SK-MEL-5 (cell line): ENCODE measurements around the gene SLC38A9. TPM values are rescaled to one million over a fixed set of nuclear protein-coding genes. Genes with fewer than 3 reads are reported as not detected.
A peak's percentile ranks its signal among the peaks of the same experiment; 100 is the strongest.
"Not testable (repeated sequence)": the region's sequence is repeated elsewhere in the genome, so short reads cannot be mapped to it uniquely, and the experiment has no call there.

ENCODE experiments used
- DNase-seq: peaks from one replicate; pipeline ENCODE4 v3.0.0-alpha.2; 2016; ENCODE audit warnings: low read depth, low spot score
- in situ Hi-C: cut with HindIII; loops from 2 replicates; pipeline ENCODE4 v1.10.0; 2016; ENCODE audit warnings: low sequenced_read_pairs, high pct_unique_total_duplicates, low pct_unique_long_range_greater_than_20kb
- total RNA-seq: library from RNA; depleted of rRNA; stranded (reverse); fragments of >200 nt; shearing (Covaris generic); gene quantifications from 2 replicates; pipeline ENCODE4 v1.2.3, GENCODE V29; 2014

Gene SLC38A9
- total RNA-seq, 1 experiment from 2014 or later, result 44.0 TPM

DNA sequence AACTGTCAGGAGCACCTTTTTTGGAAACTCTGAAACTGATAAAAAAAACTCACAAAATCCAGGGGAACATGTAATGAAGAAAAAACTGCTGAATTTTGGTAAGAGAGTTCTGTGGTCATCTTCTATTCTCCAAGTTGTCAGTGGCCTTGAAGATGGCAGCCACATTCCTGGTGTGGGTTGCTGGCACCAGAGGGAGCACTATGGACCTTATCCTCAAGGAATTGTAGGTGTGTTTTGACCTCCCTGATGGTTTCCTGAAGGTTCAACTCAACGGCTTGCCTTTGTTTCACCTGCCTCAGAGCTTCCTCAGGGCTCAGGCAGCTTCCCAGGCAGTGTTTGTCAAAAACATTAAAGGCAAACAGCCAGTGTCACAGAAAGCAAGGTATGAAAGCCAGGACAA, 2.2 kb upstream of the SLC38A9 start:
- in situ Hi-C loops, result no loop called here
- peak; percentile 44 for DNase-seq

DNA sequence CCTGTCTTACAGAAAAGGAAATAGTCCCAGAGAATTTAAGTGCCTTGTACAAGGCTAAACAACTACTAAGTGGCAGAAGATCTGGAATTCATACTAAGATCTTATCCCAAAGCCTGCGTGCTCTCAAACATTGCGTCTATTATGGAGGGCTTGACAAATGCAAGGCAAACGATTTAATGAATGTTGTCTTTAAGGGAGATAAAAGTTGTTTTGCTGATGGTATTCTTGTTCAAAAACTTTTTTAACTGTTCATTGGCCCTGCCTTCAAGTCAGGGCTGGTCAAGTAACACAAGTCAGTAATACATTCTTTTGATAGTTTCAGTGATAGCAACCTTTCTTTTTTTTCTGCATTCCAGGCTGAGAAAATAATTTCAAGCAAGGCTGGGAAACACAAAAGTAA, 1.7 kb upstream of the SLC38A9 start:
- in situ Hi-C loops, result no loop called here

DNA sequence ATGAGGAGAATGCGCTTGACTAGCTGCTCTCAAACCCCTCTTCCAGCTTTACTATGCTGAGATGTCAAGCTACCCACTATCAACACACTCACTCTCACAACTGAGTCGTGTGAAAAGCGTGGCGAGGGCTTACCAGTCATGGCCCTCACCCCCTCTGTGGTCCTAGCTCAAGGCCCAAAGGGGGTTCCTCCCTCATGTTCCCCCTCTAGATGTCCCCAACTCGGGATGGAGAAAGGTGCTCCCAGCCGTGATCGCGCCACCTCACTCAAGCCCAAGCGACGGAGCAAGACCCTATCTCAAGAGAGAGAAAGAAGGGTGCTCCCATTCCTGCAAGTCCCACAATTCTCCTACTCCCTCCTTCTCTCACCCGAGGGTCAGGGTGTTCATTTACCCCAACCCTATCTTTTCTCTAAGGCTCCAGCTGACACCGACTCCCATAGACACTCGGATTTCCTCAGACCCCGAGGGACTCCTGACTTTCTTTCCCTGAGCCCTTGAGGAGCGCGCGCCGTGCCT, 559 bp downstream of the SLC38A9 start:
- no peak for DNase-seq
- in situ Hi-C loops, result no loop called here

More for the DNA sequence above, 1.7 kb upstream of the SLC38A9 start:
- no peak for DNase-seq

DNA sequence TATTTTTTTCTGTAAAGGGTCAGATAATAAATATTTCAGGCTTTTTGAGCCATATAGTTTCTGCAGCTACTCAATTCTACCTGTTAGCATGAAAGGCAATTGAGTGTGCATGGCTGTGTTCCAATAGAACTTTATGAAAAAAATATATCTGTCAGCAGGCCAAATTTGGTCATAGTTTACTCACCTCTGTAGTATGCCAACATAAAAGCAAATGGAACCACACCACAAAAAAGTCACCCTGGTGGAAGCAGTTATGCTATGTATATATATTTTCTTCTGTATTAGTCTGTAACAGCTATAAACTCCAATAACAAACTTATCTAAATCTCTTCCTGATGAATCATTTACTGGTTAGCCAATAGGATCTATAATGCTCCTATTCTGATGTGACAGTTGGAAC, 3.4 kb downstream of the SLC38A9 start:
- in situ Hi-C loops, result no loop called here
- no peak for DNase-seq

DNA sequence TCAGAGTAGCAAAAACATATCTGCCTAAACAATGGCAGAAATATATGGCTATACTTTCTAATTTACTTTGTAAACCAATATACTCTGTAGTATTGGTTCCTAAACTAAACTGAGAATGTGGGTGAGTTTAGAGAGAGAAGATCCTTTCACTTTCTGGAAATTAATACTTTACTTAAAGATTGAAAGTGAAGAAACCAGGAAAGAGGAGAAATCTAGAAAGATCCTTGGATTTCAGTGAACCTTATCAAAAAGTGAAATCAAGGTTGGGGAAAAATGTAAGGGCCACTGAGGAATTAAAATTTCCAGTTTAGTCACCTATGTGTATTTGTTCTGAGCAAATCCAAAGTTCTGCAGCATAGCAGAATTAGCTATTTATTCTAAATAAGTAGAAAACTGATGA, 5.9 kb downstream of the SLC38A9 start:
- in situ Hi-C loops, result no loop called here
- no peak for DNase-seq

DNA sequence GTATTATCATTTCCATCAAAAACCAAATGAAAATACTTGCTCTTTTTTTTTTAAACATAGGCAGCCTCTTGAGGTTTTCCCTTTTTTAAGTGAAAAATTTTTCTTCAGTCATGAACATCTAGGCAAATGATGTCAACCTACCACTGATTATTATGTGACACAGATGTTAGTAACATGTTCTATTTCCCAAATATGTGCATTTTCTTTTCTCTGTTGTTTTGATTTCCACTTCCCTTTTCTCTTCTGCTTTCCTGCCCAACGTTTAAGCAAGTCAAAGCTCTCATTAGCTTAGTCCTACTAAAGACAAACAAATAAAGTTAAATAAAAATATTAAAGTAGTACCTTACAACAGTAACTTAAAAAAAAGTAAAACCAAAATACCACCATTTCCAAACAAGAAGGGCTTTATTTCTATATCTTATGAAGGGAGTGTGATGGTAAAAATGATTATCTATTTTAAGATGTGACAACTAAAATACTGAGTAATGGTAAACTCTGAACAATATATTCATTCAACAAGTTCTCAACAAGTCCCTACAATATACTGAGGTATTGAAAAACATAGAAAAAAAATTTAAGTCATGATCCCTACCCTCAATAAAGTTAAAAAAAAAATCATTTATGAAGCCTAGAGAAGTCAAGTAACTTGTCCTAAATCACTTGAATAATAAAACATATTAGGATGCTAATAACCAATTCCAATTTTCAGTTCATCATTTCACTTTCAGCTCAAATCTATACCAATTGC, 9.4 kb downstream of the SLC38A9 start:
- DNase-seq, result no peak
- in situ Hi-C loops, result no loop called here

DNA sequence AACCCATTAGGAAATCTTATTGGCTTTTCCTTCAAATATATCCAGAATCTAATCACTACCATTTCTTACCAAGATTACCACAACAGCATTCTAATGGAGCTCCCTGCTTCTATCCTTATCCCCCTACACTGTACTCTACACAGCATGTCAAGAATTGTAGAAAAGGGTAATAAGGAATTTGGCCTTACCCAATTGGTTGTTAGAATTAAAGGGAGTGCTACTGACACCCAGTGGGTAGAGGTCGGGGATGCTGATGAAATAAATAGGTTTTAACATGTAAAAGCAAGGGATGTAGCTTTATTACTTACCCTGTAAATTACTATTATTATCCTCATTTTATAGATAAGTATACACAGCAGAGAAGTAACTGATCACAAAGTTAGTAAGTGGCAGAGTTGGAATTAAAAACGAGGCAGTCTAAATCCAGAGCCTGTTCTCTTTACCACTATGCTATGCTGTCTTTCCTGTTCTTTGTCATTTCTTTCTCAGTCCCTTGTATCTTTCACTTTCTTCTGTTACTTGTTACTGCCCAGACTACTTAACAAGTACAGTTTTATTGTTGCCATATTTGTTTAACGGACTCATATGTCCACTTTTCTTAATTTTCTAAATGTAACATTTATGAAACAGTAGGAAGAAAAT, 10.5 kb downstream of the SLC38A9 start:
- DNase-seq, result peak; percentile 33
- in situ Hi-C loops, result no loop called here

DNA sequence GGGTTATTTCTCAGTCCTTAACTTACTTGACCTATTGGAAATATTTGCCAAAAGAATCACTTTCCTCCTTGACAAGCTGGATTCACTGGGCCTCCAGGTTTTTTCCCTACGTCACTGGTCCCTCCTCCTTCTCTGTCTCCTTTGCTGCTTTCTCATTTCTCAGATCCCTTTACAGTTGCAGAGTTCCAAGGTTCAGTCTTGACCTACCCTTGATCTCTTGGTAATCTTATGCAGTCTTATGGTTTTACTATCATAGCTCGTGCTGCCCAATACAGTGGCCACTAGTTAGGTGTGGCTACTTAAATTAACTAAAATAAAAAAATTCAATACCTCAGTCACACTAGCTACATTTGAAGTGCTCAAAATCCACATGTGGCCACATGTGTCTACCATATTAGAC, 11.4 kb downstream of the SLC38A9 start:
- in situ Hi-C loops, result no loop called here

DNA sequence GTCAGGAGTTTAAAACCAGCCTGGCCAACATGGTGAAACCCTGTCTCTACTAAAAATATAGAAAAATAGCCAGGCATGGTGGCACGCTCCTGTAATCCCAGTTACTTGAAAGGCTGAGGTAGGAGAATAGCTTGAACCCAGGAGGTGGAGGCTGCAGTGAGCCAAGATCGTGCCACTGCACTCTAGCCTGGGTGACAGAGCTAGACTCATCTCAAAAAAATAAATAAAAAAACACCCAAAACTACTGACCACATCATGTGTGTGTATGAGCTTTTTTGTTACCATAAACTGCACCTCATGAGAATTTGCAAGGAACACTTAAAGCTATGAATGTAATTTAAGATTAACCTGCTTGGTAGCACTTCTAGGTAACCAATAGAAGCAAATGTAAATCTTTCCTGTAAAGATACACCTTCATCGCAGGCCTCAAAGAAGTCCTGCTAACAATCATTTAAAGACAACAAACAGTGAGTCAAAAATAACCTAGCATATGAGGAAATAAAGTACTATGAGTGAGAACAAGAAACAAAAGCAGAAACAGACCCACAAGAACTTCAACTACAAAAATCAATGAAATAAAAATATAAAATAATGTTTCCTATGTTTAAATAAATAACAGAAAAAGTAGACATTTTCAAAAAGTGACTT, 13.0 kb downstream of the SLC38A9 start:
- in situ Hi-C loops, result no loop called here
- no peak for DNase-seq

More for the DNA sequence above, 11.4 kb downstream of the SLC38A9 start:
- no peak for DNase-seq

DNA sequence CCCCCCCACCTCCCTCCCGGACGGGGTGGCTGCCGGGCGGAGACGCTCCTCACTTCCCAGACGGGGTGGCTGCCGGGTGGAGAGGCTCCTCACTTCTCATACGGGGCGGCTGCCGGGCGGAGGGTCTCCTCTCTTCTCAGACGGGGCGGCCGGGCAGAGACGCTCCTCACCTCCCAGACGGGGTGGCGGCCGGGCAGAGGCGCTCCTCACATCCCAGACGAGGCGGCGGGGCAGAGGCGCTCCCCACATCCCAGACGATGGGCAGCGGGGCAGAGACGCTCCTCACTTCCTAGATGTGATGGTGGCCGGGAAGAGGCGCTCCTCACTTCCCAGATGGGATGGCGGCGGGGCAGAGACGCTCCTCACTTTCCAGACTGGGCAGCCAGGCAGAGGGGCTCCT, 15.4 kb downstream of the SLC38A9 start:
- DNase-seq, in situ Hi-C loops: not testable (repeated sequence)

DNA sequence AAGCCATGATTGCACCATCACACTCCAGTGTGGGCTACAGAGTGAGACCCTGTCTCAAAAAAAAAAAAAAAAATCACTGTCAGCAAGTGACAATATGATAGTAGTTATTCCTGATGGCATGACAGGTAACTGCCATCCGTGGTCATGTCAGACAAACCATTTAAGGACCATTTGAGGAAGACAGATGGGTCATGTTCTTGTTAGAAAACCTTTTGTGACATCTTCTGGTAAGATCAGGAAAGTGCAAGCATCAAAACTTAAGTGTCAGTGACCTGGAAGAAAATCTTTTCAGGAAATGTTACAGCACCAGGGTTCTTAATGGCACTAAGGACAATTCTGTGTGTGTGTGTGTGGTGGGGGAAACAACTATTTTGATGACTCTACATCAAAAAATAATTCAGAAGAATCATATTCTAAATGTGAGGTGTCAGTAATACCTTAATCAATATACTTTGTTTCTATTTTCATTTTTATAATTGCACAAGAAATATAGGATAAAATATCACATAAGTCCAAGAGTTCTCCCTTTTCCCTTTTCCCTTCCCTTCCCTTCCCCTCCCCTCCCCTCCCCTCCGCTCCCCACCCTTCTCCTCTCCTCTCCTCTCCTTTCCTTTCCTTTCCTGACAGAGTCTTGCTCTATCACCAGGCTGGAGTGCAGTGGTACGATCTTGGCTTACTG, 17.8 kb downstream of the SLC38A9 start:
- peak; percentile 70 for DNase-seq
- in situ Hi-C loops, result no loop called here

DNA sequence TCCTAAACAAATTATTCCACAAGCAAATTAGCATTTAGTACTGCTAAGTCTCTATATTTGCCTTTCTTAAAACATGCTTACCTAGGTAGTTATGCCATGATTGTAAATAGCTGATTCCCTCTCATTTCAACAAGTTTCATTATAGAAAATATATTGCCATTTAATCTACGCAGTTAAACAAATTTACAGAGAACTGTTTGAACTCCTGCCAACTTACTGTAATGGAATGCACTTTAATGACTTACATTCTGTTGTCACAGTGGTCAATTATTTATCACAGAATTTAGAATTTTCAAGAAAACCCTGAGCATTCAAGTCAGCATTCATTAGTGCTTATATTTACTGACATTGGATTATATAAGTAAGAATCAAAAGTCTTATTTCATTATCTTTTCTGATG, 19.6 kb downstream of the SLC38A9 start:
- in situ Hi-C loops, result no loop called here
- DNase-seq, result no peak

DNA sequence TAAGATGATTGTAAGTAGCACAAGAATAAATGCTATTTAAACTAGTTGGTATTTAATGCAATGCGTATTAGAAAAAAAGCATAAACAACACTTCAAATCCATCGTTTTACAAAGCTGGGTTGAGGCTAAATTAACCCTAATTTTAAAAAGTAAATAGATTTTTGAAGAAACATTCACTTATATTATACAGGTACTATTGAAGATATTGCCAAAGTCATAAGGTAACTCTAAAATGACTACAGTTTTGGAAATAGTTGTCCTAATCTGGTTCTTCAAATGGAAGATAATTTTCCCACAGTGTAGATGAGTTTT, 20.1 kb downstream of the SLC38A9 start:
- in situ Hi-C loops, result no loop called here
- no peak for DNase-seq

DNA sequence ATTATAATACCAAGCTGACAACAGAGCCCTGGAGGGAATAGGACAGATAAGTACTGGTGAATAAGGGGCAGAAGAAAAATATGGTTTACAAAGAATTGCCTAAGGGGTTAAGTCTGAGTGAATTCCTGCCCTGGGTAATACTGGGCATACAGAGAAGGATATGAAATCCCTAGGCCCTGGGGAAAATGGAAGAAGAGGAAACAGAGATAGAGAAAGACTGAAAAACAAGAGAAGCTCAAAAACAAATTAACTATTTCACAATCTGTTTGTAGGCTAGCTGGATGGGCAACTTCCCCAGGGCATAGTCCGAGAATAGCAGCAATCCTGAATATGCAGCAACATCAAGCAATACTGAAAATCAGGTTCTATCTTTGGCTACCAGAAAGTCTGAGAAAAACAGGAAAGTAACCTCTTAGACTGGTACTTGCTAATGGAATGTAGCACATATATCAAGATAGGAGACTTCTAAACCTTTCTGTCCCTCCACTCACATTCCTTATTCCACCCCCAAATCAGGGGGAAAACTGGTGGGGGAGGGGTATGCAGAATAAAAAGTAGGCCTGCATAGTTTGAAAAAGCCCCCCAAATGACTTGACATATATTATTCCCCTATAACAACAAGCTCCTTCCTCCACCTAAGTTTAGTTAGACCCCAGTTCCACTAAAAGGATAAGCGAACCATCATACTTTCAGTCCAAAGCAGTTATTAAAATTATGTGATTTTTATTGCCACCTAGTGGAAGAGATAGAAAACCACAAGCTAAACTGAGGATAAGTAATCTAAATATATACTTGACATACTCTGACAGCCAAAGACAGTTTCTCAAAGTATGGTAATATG, 20.6 kb downstream of the SLC38A9 start:
- peak; percentile 70 for DNase-seq
- in situ Hi-C loops, result no loop called here

DNA sequence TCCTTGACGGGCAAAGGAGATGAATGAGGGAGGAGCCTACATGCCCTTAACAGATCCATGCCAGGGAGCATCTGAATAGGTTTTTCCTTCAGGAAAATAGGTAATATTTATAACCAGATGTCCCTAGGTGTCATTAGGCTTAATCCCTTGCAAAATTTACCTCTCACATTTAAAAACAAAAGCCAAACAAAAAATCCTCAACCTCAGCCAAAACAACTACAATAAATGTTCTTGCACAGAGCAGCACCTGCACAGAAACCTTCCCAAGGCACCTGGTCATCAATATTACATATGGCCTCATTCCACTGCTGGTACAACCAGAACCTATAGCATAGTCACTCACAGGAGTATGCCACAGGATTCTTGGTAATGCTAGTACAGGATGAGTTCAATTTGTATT, 30.1 kb downstream of the SLC38A9 start:
- DNase-seq, result no peak
- in situ Hi-C loops, result no loop called here

DNA sequence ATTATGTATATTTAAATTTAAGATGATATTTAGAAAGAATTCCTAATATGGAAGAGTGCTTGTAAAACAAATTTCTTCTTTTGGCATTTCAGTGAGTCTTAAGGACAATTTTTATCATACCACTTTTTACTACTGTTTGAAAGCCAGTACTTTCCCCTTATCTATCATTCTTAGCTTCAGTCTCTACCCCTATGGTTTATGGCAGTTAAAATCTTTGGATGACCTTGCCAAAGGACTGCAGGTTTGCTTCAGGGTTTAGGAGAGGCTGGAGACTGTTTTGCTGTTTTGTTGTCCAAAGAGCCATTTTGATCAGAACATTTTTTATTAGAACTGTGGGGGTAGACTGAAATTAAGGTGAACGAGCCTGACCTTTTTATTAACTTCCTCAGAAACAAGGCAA, 30.8 kb downstream of the SLC38A9 start:
- in situ Hi-C loops, result no loop called here
- no peak for DNase-seq

DNA sequence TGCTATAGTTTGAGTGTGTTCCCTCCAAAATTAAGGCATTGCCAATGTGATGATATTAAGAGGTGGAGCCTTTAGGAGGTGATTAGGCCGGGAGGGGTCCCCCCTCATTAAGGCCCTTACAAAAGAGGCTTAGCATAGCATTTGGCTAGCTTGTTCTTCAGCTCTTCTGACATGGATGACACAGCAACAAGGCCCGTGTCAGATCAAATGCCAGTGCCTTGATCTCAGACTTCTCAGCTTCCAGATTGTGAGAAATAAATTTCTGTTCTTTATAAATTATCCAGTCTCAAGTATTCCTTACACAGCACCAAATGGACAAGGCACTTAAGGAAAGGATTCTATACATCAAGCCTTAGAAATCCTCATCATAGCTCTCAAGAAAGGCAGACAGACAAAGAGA, 31.8 kb downstream of the SLC38A9 start:
- no peak for DNase-seq
- in situ Hi-C loops, result no loop called here
